Fibroblast of skin of right biceps (primary cell): ENCODE measurements around the gene GLA.

Source experiments
- DNase-seq: peaks from one replicate; pipeline ENCODE4 v3.0.0-alpha.2; 2013

The GLA gene

DNA sequence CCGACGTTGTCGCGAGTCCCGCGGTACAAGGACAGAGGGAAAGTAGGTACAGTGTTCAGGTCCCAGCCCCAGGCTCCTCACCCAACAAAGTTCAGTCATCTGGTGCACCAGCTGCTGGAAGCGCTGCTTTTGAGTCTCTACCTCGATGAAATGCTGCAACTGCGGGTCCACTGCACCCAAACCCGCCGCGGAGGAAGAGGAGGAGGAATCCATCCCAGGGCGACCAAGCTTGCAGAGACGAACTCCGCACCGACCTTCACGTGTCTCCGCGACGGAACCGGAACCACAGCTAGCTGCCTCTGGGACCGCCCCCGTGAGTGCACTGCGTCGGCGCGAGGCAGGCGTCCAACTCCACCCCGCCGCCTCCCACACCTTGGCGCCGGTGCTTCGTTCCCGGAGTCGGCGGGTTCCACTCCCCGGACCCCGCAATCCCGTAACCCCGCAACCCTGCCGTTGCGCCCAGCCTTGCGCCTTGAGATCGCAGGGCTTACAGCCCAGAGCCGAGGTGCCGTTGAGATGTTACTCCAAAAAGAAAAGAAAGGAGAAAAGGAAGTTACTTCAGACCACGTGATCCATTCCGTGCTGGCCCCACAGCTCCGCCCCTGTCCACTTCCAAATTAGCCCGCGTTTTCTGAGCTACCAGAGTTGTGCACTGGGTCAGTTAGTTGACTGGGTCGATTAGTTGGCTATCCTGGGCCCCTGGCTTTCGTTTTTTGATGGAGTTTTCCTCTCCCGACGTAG is 59.1 kb downstream of the GLA start, which contains the start of gene TIMM8A:
TSS of gene TIMM8A (minus strand) at position 291 of the 741 bp plus-strand sequence. CDS start at position 213, 78 bp downstream.
- peak; percentile 68 for DNase-seq

DNA sequence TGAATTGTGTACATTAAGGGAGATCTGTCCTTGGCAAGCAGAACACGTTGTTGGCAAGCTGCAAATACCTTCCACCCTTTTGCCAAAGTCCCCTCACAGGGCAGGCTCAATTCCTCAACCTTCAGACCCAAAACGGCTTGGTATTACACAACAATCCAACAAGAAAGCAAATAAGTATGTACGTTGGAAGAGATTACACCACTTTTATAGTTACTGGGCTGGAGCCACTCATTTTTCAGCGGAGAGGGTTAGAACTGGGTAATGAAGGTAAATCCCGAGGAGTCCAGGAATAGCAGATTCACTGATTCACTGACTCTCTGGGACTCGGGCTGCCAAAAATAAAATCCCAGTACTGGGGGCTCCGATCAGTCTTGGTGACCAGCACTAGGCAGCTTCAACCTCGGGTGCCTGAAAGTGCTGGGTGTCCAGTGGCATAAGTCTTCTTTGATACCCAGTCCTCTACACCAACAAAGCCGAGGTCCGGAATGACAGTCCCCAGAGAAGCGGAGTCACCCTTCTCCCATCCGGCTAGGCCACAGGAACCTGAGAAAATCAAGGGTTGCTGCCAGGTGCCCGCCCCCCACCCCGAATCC is 59.8 kb downstream of the GLA start:
- DNase-seq, result peak; percentile 1
